T-helper 17 cell (primary cell): ENCODE measurements around the gene KIF16B. TPM values are rescaled to one million over a fixed set of nuclear protein-coding genes. Genes with fewer than 3 reads are reported as not detected.
"Not testable (repeated sequence)": the region's sequence is repeated elsewhere in the genome, so short reads cannot be mapped to it uniquely, and the experiment has no call there.

ENCODE experiments used
- ATAC-seq: fragments of 150-1000 bp; cut with Tn5 transposase; 2 replicates; pipeline ENCODE4 v1.10.0; 2021; ENCODE audit warnings: mild to moderate bottlenecking, moderate library complexity
- DNase-seq, 3 donors: peaks; one replicate each; pipeline versions ENCODE4 v3.0.0 to v3.0.0-alpha.2; 2020 to 2021
- H3K9me3 ChIP-seq: one replicate; pipeline ENCODE4 v1.7.0; 2013; ENCODE audit warnings: low read length, mild to moderate bottlenecking; ENCODE audit not compliant: control insufficient read depth, poor library complexity, severe bottlenecking
- H3K27ac Mint-ChIP-seq: one replicate; pipeline ENCODE4 v1.8.0; 2022; ENCODE audit warnings: mild to moderate bottlenecking, moderate library complexity, mixed read lengths
- H3K27me3 Mint-ChIP-seq: one replicate; pipeline ENCODE4 v1.8.0; 2022; ENCODE audit warnings: mixed read lengths
- H3K36me3 Mint-ChIP-seq: one replicate; pipeline ENCODE4 v1.8.0; 2022; ENCODE audit warnings: low read depth, mixed read lengths
- H3K4me1 Mint-ChIP-seq: one replicate; pipeline ENCODE4 v1.8.0; 2022; ENCODE audit warnings: mild to moderate bottlenecking, mixed read lengths
- H3K4me3 Mint-ChIP-seq: one replicate; pipeline ENCODE4 v1.8.0; 2022; ENCODE audit warnings: mild to moderate bottlenecking, moderate library complexity, mixed read lengths
- total RNA-seq, 4 donors: library from RNA in 2 of 4; stranded (reverse) in 2 of 4; gene quantifications; one replicate each; pipeline ENCODE4 v1.2.3 and lab custom pipeline; 2022 to 2026

KIF16B gene
- total RNA-seq, 2 donors from 2014 or later, result 11.1 to 12.0 TPM

DNA sequence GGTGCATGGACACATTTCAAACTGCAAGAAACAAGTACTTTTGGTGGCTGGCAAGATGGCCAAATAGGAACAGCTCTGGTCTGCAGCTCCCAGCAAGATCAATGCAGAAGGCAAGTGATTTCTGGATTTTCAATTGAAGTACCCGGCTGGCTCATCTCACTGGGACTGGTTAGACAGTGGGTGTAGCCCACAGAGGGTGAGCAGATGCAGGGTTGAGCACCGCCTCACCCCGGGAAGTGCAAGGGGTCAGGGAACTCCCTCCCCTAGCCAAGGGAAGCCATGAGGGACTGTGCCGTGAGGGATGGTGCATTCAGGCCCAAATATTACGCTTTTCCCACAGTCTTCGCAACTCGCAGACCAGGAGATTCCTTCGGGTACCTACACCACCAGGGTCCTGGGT, 53.6 kb downstream of the KIF16B start:
- not testable (repeated sequence) for DNase-seq, H3K4me3 Mint-ChIP-seq, H3K27ac Mint-ChIP-seq, H3K27me3 Mint-ChIP-seq, ATAC-seq, H3K9me3 ChIP-seq
- Mint-ChIP-seq H3K4me1 (peaks cover 10% of the 10 kb centered on the region), H3K36me3 (peaks cover 11% of the 10 kb centered on the region)

GRCh38 chr20:16518784-16519084, 54.5 kb downstream of the KIF16B start:
- ATAC-seq (no peak), DNase-seq (no peak)
- H3K4me3 Mint-ChIP-seq, result no peak overlapping the region
- H3K27me3 Mint-ChIP-seq, result no peaks in the 10 kb centered on the region
- no peak overlapping the region for H3K27ac Mint-ChIP-seq
- no peaks in the 10 kb centered on the region for H3K9me3 ChIP-seq
- peaks cover 10% of the 10 kb centered on the region for H3K4me1 Mint-ChIP-seq
- peaks cover 11% of the 10 kb centered on the region for H3K36me3 Mint-ChIP-seq

DNA sequence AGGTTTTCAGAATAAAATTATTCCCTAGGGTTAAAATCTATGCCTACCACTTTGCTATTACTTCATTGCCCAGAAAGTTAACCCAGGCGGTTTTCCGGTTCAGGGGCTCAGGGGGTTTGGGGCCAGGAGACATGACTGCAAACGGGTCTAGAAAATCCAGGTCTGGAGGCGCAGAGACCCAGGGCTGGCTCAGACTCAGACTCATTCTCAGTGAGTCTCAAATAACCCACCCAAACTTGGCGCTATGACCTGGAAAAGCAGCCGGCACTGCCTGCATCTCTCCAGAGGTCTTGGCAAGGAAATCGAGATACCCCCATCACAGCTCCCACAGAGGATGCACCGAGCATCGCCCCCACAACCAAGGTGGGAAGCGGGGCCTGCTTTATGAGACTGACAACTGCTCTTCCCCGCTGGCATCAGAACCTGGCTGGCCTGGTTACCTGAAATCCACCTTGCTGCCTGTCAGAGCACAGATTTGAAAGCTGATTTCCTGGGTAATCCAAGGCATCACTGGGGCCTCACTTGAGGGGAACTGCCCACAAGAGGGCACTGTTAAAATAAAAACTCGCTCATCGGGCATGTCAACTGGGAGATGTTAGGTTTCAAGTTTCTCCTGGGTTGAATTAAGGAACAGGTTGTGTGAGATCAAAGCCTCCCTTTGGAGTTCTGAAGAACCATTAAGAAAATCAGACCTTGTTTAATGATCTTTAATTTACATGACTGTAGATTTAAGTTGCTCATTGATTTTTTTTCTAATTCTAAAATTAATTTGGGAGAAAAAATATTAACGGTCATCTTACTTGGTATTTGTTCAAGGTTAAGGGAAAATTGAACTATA, 55.1 kb downstream of the KIF16B start:
- Mint-ChIP-seq H3K36me3 (peaks cover 11% of the 10 kb centered on the region), H3K27ac (no peak overlapping the region), H3K27me3 (no peaks in the 10 kb centered on the region), H3K4me3 (no peak overlapping the region), H3K4me1 (peaks cover 10% of the 10 kb centered on the region)
- DNase-seq, result no peak
- no peak for ATAC-seq
- no peaks in the 10 kb centered on the region for H3K9me3 ChIP-seq

GRCh38 chr20:16516794-16517193, 56.5 kb downstream of the KIF16B start:
- ATAC-seq, result no peak
- Mint-ChIP-seq H3K4me3 (no peak overlapping the region), H3K27ac (no peak overlapping the region), H3K36me3 (peaks cover 5% of the 10 kb centered on the region), H3K27me3 (no peaks in the 10 kb centered on the region), H3K4me1 (peaks cover 8% of the 10 kb centered on the region)
- DNase-seq, result no peak
- no peaks in the 10 kb centered on the region for H3K9me3 ChIP-seq

GRCh38 chr20:16515046-16515445, 58.2 kb downstream of the KIF16B start:
- no peak for DNase-seq
- H3K36me3 Mint-ChIP-seq, result peaks cover 3% of the 10 kb centered on the region
- H3K27me3 Mint-ChIP-seq, result no peaks in the 10 kb centered on the region
- no peak overlapping the region for H3K4me3 Mint-ChIP-seq
- no peak overlapping the region for H3K27ac Mint-ChIP-seq
- no peak for ATAC-seq
- peaks cover 8% of the 10 kb centered on the region for H3K4me1 Mint-ChIP-seq
- no peaks in the 10 kb centered on the region for H3K9me3 ChIP-seq

GRCh38 chr20:16514140-16514539, 59.1 kb downstream of the KIF16B start:
- Mint-ChIP-seq H3K4me3 (no peak overlapping the region), H3K27me3 (no peaks in the 10 kb centered on the region), H3K36me3 (peaks cover 3% of the 10 kb centered on the region), H3K27ac (no peak overlapping the region), H3K4me1 (peaks cover 5% of the 10 kb centered on the region)
- ATAC-seq (no peak), DNase-seq (no peak)
- no peaks in the 10 kb centered on the region for H3K9me3 ChIP-seq

DNA sequence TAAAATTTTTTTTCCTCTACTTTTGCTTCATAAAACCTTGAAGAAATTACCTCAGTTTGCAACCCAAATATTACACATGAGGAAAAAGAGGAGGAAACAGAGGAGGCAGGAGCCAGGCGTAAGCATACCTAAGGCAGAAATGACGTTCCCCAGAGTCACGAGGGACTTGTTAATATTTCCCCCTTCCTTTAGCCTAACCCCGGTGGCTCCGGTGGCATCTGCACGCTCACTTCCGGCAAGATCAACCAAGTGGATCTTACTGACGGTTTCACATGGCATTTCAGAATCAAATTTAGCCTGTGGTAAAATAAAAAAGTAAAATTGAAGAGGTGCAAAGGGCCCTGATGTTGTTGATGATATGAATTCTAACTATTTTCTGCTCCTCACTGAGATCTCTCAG, 67.4 kb downstream of the KIF16B start:
- Mint-ChIP-seq H3K36me3 (peaks cover 8% of the 10 kb centered on the region), H3K4me1 (no peaks in the 10 kb centered on the region), H3K27ac (no peak overlapping the region)

GRCh38 chr20:16501301-16501700, 71.9 kb downstream of the KIF16B start:
- ATAC-seq, result no peak
- no peak overlapping the region for H3K27ac Mint-ChIP-seq
- H3K4me3 Mint-ChIP-seq, result no peak overlapping the region
- peaks cover 2% of the 10 kb centered on the region for H3K4me1 Mint-ChIP-seq
- H3K36me3 Mint-ChIP-seq, result peaks cover 10% of the 10 kb centered on the region
- no peaks in the 10 kb centered on the region for H3K9me3 ChIP-seq
- no peak for DNase-seq
- H3K27me3 Mint-ChIP-seq, result no peaks in the 10 kb centered on the region

More for the DNA sequence above, 67.4 kb downstream of the KIF16B start:
- H3K9me3 ChIP-seq, result no peaks in the 10 kb centered on the region
- DNase-seq (no peak), ATAC-seq (no peak)
- Mint-ChIP-seq H3K27me3 (no peaks in the 10 kb centered on the region), H3K4me3 (no peak overlapping the region)

GRCh38 chr20:16500197-16500596, 73.1 kb downstream of the KIF16B start:
- Mint-ChIP-seq H3K36me3 (peaks cover 10% of the 10 kb centered on the region), H3K4me1 (peaks cover 2% of the 10 kb centered on the region)
- DNase-seq, result no peak

GRCh38 chr20:16498526-16499253, 74.6 kb downstream of the KIF16B start:
- DNase-seq (no peak), ATAC-seq (no peak)
- H3K36me3 Mint-ChIP-seq, result peaks cover 12% of the 10 kb centered on the region
- H3K4me3 Mint-ChIP-seq, result no peak overlapping the region
- H3K9me3 ChIP-seq, result no peaks in the 10 kb centered on the region
- H3K27ac Mint-ChIP-seq, result no peak overlapping the region
- no peaks in the 10 kb centered on the region for H3K27me3 Mint-ChIP-seq
- H3K4me1 Mint-ChIP-seq, result peaks cover 2% of the 10 kb centered on the region

More at GRCh38 chr20:16500197-16500596, 73.1 kb downstream of the KIF16B start:
- no peaks in the 10 kb centered on the region for H3K27me3 Mint-ChIP-seq
- H3K9me3 ChIP-seq, result no peaks in the 10 kb centered on the region
- no peak for ATAC-seq
- H3K27ac Mint-ChIP-seq, result no peak overlapping the region
- H3K4me3 Mint-ChIP-seq, result no peak overlapping the region

- DNase-seq, result no peak
- Mint-ChIP-seq H3K4me3 (no peak overlapping the region), H3K27ac (no peak overlapping the region), H3K4me1 (peaks cover 2% of the 10 kb centered on the region), H3K27me3 (no peaks in the 10 kb centered on the region), H3K36me3 (peaks cover 12% of the 10 kb centered on the region)
- no peak for ATAC-seq
- no peaks in the 10 kb centered on the region for H3K9me3 ChIP-seq
Measured at GRCh38 chr20:16497896-16498295, 75.4 kb downstream of the KIF16B start.

- Mint-ChIP-seq H3K4me1 (no peaks in the 10 kb centered on the region), H3K4me3 (no peak overlapping the region), H3K27ac (no peak overlapping the region), H3K27me3 (no peaks in the 10 kb centered on the region), H3K36me3 (peaks cover 6% of the 10 kb centered on the region)
- no peak for DNase-seq
- no peak for ATAC-seq
- no peaks in the 10 kb centered on the region for H3K9me3 ChIP-seq
Measured at GRCh38 chr20:16493486-16493885, 79.8 kb downstream of the KIF16B start.

DNA sequence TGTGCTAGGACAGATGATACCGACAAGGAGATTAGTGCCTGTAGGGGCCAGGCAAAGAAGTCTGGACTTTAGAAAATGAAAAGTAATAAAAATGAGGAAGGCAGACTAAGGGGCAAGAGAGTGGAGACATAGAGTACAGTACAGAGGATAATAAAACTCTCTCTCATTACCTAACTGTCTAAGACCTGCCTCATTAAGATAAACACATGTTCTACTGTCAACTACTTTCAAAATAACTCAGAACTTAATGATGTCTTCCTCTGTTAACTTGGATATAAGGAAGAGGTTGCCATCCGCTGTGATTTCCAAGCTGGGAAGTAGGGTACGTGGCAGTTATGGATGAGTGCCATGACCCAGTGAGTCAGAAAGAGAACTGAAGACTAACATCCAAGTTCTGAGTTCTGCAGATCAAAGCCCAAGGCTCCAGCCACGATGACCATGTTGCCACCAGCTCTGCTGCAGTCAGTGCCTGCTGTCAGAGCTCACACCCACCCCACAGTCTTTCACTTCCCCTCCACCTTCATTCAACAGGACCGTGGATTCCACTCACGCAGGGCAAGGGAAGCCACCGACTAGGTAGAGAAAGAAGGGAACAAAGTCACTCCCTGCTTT, 81.8 kb downstream of the KIF16B start:
- no peaks in the 10 kb centered on the region for H3K9me3 ChIP-seq
- Mint-ChIP-seq H3K27me3 (no peaks in the 10 kb centered on the region), H3K36me3 (peaks cover 2% of the 10 kb centered on the region), H3K4me1 (no peaks in the 10 kb centered on the region), H3K27ac (no peak overlapping the region), H3K4me3 (no peak overlapping the region)
- DNase-seq (no peak), ATAC-seq (no peak)
